HepG2 (cell line): ENCODE measurements around the gene PAPPA2. TPM values are rescaled to one million over a fixed set of nuclear protein-coding genes. Genes with fewer than 3 reads are reported as not detected.

Source experiments
- ATAC-seq: fragments of 200-7000 bp; cut with Tn5 transposase; 3 replicates; pipeline ENCODE4 v1.9.1; 2020; ENCODE audit warnings: mild to moderate bottlenecking, moderate library complexity
- BruUV-seq: library from RNA; stranded (reverse); fragments of 400-500 nt; replicated peaks from 2 replicates; lab custom pipeline; 2021; lab: Mats Ljungman, UMichigan
- CTCF ChIA-PET: fragments of 300-600 bp; formaldehyde crosslinking; extraction: SDS; loops from one replicate; lab custom pipeline; 2021; ENCODE audit warnings: low total read pairs, inconsistent platforms, low intra/inter-chr PET ratio; lab: Yijun Ruan, JAX
- POLR2A ChIA-PET: fragments of 350-600 bp; sonication (Branson Sonifier 250); formaldehyde crosslinking; loops from one replicate; lab custom pipeline; 2020; ENCODE audit warnings: antibody characterized with exemption, inconsistent platforms; lab: Yijun Ruan, JAX
- DNase-seq: peaks from one replicate; pipeline ENCODE4 v3.0.0-alpha.2; 2015; ENCODE audit warnings: low spot score
- FAIRE-seq: peaks from 3 replicates; lab custom pipeline; 2011; peaks lifted over from hg19 to GRCh38; lab: Jason Lieb, UNC
- H2AFZ ChIP-seq: one replicate; pipeline ENCODE4 v1.6.1; 2011; ENCODE audit warnings: low read length, inconsistent platforms
- H3K27ac ChIP-seq: fragments of 300-600 bp; 3 replicates; pipeline ENCODE4 v1.8.0; 2011; ENCODE audit warnings: mixed run types, mild to moderate bottlenecking, mixed read lengths, low read length, inconsistent platforms; ENCODE audit not compliant: insufficient read depth; ENCODE audit errors: extremely low read length
- H3K27me3 ChIP-seq, 2 experiments: fragments of 200-600 bp in 1 of 2; 2 replicates in 1 of 2; 3 replicates in 1 of 2; pipeline versions ENCODE4 v1.6.0 to v1.8.0; 2011; ENCODE audit warnings: low read length in 2 of 2, mild to moderate bottlenecking in 2 of 2, moderate library complexity in 2 of 2, inconsistent platforms in 1 of 2; ENCODE audit not compliant: insufficient read depth in 2 of 2, control insufficient read depth in 1 of 2
- H3K36me3 ChIP-seq, 2 experiments: fragments of 200-600 bp in 1 of 2; replicated peaks in 1 of 2; 2 replicates in 1 of 2; 3 replicates in 1 of 2; pipeline versions ENCODE4 v1.5.1 to v1.8.0; 2011; ENCODE audit warnings: low read length in 2 of 2, inconsistent platforms in 1 of 2; ENCODE audit not compliant: insufficient read depth in 2 of 2, control insufficient read depth in 1 of 2
- H3K4me1 ChIP-seq: 2 replicates; pipeline ENCODE4 v1.5.1; 2012; ENCODE audit warnings: low read length, inconsistent platforms; ENCODE audit not compliant: insufficient read depth
- H3K4me2 ChIP-seq: 2 replicates; pipeline ENCODE4 v1.6.0; 2011; ENCODE audit warnings: low read depth, low read length, inconsistent platforms
- H3K4me3 ChIP-seq, 3 experiments: fragments of 200-600 bp in 1 of 3; sonication (generic), shearing (Covaris generic) in 1 of 3; replicated peaks in 1 of 3; 2 replicates each; pipeline ENCODE4 v1.5.1; 2011 to 2016; ENCODE audit warnings: low read length in 3 of 3, inconsistent platforms in 2 of 3, low read depth in 2 of 3, mild to moderate bottlenecking in 2 of 3, control low read depth in 1 of 3, mixed read lengths in 1 of 3; ENCODE audit not compliant: insufficient read depth in 1 of 3
- H3K79me2 ChIP-seq: one replicate; pipeline ENCODE4 v1.6.1; 2011; ENCODE audit warnings: low read length, inconsistent platforms; ENCODE audit not compliant: insufficient read depth
- H3K9ac ChIP-seq: 2 replicates; pipeline ENCODE4 v1.6.0; 2011; ENCODE audit warnings: mild to moderate bottlenecking, low read depth, low read length, inconsistent platforms; ENCODE audit not compliant: insufficient read depth
- H3K9me3 ChIP-seq: 2 replicates; pipeline ENCODE4 v1.5.1; 2012; ENCODE audit warnings: mild to moderate bottlenecking, low read length
- H4K20me1 ChIP-seq: 2 replicates; pipeline ENCODE4 v1.6.0; 2011; ENCODE audit warnings: inconsistent platforms, mild to moderate bottlenecking, low read length, moderate library complexity; ENCODE audit not compliant: insufficient read depth
- BRD4 ChIP-seq: sonication (generic); formaldehyde crosslinking; IDR thresholded peaks from 2 replicates; pipeline ENCODE4 v1.4.0; 2020; ENCODE audit warnings: missing genetic modification reagents
- CREBL2 ChIP-seq: sonication (generic); formaldehyde crosslinking; IDR thresholded peaks from 2 replicates; pipeline ENCODE4 v1.8.1; 2023; ENCODE audit warnings: missing genetic modification reagents, mild to moderate bottlenecking, borderline replicate concordance
- DR1 ChIP-seq: sonication (generic); formaldehyde crosslinking; IDR thresholded peaks from 2 replicates; pipeline ENCODE4 v1.8.0; 2021; ENCODE audit warnings: mild to moderate bottlenecking, missing genetic modification reagents, inconsistent platforms
- KAT8 ChIP-seq: IDR thresholded peaks from 2 replicates; pipeline ENCODE4 v1.6.1; 2016; ENCODE audit warnings: missing genetic modification reagents, missing compliant biosample characterization
- KMT2A ChIP-seq: sonication (generic); formaldehyde crosslinking; IDR thresholded peaks from 2 replicates; pipeline ENCODE4 v1.4.0; 2020; ENCODE audit warnings: missing genetic modification reagents
- MATR3 ChIP-seq: sonication (generic); formaldehyde crosslinking; IDR thresholded peaks from 2 replicates; pipeline ENCODE4 v1.4.0; 2020; ENCODE audit warnings: missing genetic modification reagents
- MBD4 ChIP-seq: IDR thresholded peaks from 2 replicates; pipeline ENCODE4 v1.6.1; 2012; ENCODE audit warnings: low read length, inconsistent platforms, borderline replicate concordance
- MED1 ChIP-seq: sonication (generic); formaldehyde crosslinking; IDR thresholded peaks from 2 replicates; pipeline ENCODE4 v1.4.0; 2020; ENCODE audit warnings: missing genetic modification reagents
- MLXIP ChIP-seq: sonication (generic); formaldehyde crosslinking; IDR thresholded peaks from 2 replicates; pipeline ENCODE4 v1.9.0; 2021; ENCODE audit warnings: missing genetic modification reagents, borderline replicate concordance
- PHF21A ChIP-seq: sonication (generic); formaldehyde crosslinking; IDR thresholded peaks from 2 replicates; pipeline ENCODE4 v1.5.0; 2020; ENCODE audit warnings: mild to moderate bottlenecking, missing genetic modification reagents
- PHF8 ChIP-seq: sonication (generic); formaldehyde crosslinking; IDR thresholded peaks from 2 replicates; pipeline ENCODE4 v1.5.0; 2020; ENCODE audit warnings: missing genetic modification reagents
- RAD51 ChIP-seq: fragments of 450-650 bp; IDR thresholded peaks from 2 replicates; pipeline ENCODE4 v1.6.1; 2016; ENCODE audit warnings: borderline replicate concordance
- ZNF18 ChIP-seq: sonication (generic); formaldehyde crosslinking; IDR thresholded peaks from 2 replicates; pipeline ENCODE4 v1.8.0; 2022; ENCODE audit warnings: mild to moderate bottlenecking, missing genetic modification reagents; ENCODE audit not compliant: insufficient replicate concordance
- ZNF432 ChIP-seq: sonication (generic); formaldehyde crosslinking; IDR thresholded peaks from 2 replicates; pipeline ENCODE4 v1.5.0; 2020; ENCODE audit warnings: missing genetic modification reagents, mild to moderate bottlenecking, borderline replicate concordance
- ZNF644 ChIP-seq: IDR thresholded peaks from 2 replicates; pipeline ENCODE4 v1.6.1; 2016; ENCODE audit warnings: low read depth
- ZNF784 ChIP-seq: sonication (generic); formaldehyde crosslinking; IDR thresholded peaks from 2 replicates; pipeline ENCODE4 v1.5.1; 2020; ENCODE audit warnings: missing genetic modification reagents, mild to moderate bottlenecking, borderline replicate concordance
- ZUFSP ChIP-seq: sonication (generic); formaldehyde crosslinking; IDR thresholded peaks from 2 replicates; pipeline ENCODE4 v1.9.0; 2021; ENCODE audit warnings: missing genetic modification reagents, mild to moderate bottlenecking, borderline replicate concordance
- WGBS: methylation state at CpG from one replicate; pipeline ENCODE4 v1.1.6; 2017; ENCODE audit warnings: low lambda C conversion rate; 5-methylcytosine and 5-hydroxymethylcytosine counted together
- in situ Hi-C: cut with HindIII; loops from 2 replicates; pipeline ENCODE4 v1.10.0; 2017; ENCODE audit warnings: low pct_unique_long_range_greater_than_20kb; ENCODE audit not compliant: extremely low pct_ligation_motif_present
- intact Hi-C: fragments of 100-400 bp; cut with micrococcal nuclease; formaldehyde crosslinking; loops from one replicate; pipeline ENCODE4 v1.10.0; 2022; ENCODE audit not compliant: unreplicated experiment
- polyA plus RNA-seq, 8 experiments: library from polyadenylated mRNA; depleted of rRNA in 3 of 8; stranded (reverse) in 7 of 8; unstranded in 1 of 8; fragments of >200 nt; fragmentation: Illumina TruSeq in 4 of 8; extraction: Trizol in 4 of 8; gene quantifications; 2 replicates each; pipeline versions ENCODE4 v1.2.1 to v1.2.3, GENCODE V29; 2011 to 2016; ENCODE audit warnings: low read depth in 4 of 8, missing spikeins in 1 of 8, mixed read lengths in 1 of 8; ENCODE audit not compliant: insufficient read depth in 1 of 8
- total RNA-seq, 5 experiments: library from RNA; depleted of rRNA; stranded (reverse); fragments of >200 nt; fragmentation: Illumina TruSeq; extraction: Trizol; gene quantifications; 2 replicates each; pipeline ENCODE4 v1.2.3, GENCODE V29; 2016; ENCODE audit warnings: low read depth in 1 of 5

PAPPA2 gene
- total and polyA plus RNA-seq, 2 of the 13 experiments (the other 11 are each of a cell fraction or from before 2014, with no cell fraction given): 0.01 TPM; not detected in 1

GRCh38 chr1:176744142-176744541, 281.2 kb downstream of the PAPPA2 start:
- 0% methylated on average over 1 of the region's 1 CpG for WGBS
- CTCF ChIA-PET: no interaction called here
- Histone ChIP-seq H3K36me3 (no peaks in the 10 kb centered on the region), H3K4me1 (no peaks in the 10 kb centered on the region), H3K4me3 (no peak overlapping the region), H3K27me3 (no peaks in the 10 kb centered on the region), H3K79me2 (no peaks in the 10 kb centered on the region), H4K20me1 (no peaks in the 10 kb centered on the region), H3K4me2 (no peak overlapping the region), H3K27ac (no peak overlapping the region), H3K9me3 (no peaks in the 10 kb centered on the region)
- FAIRE-seq: no peak
- intact Hi-C loops: no loop called here
- ATAC-seq: no peak
- in situ Hi-C loops: no loop called here
- DNase-seq: no peak
- TF ChIP-seq MED1 (CRISPR knock-in tag) (no peak), MBD4 (no peak), BRD4 (no peak), MATR3 (CRISPR knock-in tag) (no peak), ZNF644 (no peak), KMT2A (no peak), PHF21A (no peak), RAD51 (no peak), MLXIP (CRISPR knock-in tag) (no peak), KAT8 (CRISPR knock-in tag) (no peak), ZNF784 (no peak), DR1 (no peak), ZUFSP (CRISPR knock-in tag) (no peak), ZNF18 (CRISPR knock-in tag) (no peak), ZNF432 (CRISPR knock-in tag) (no peak), PHF8 (CRISPR knock-in tag) (no peak), CREBL2 (no peak)
- TF ChIP-seq, all 625 proteins: peak for 0
- POLR2A ChIA-PET: no interaction called here
- Histone ChIP-seq H3K9ac (no peak overlapping the region), H2AFZ (no peak overlapping the region)
- no TSS peak for BruUV-seq
